ENCODE data around the gene TRDN. TPM values are rescaled to one million over a fixed set of nuclear protein-coding genes. Genes with fewer than 3 reads are reported as not detected.

TRDN gene
- total RNA-seq, 1 experiment from 2014 or later, result 39.8 TPM

DNA sequence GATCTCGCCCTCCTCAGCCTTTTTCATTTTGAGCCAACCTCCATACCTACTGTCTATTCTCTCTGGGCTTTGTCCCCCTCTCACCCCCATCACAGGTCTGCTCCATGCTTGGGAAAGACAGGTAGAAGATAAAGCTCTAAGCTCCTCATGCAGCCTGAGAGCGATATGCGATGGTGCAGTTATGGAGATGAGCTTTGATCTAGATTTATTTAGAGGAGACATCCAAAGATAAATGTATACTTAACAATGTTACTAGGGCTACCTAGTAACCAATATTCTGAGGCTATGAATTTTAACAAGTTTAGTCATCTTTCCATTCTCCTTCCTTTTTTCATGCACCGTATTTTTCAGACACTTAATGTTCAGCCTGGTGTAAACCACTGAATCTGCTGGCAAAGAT, 95.3 kb downstream of the TRDN start:
- H3K27me3 Mint-ChIP-seq (ENCODE audit: low read depth), result peaks cover 4% of the 10 kb centered on the region; the same call in 1 of the 2 replicates
- ChIA-PET POLR2A (no interaction called here), CTCF (interaction anchor here (1.2 kb wide), 1 partner anchor 174 kb away, joined by 5 read pairs; no protein-coding TSS in a partner anchor)
- TF ChIP-seq, protein P1, sequence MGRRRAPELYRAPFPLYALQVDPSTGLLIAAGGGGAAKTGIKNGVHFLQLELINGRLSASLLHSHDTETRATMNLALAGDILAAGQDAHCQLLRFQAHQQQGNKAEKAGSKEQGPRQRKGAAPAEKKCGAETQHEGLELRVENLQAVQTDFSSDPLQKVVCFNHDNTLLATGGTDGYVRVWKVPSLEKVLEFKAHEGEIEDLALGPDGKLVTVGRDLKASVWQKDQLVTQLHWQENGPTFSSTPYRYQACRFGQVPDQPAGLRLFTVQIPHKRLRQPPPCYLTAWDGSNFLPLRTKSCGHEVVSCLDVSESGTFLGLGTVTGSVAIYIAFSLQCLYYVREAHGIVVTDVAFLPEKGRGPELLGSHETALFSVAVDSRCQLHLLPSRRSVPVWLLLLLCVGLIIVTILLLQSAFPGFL (CRISPR knock-in tag; IDR thresholded peaks at IDR 0.05; ENCODE audit: borderline replicate concordance), result no peak
- TF ChIP-seq NR3C1 (CRISPR knock-in tag; conservative IDR thresholded peaks at IDR 0.05; ENCODE audit: low read depth), result no peak
- TF ChIP-seq CREM (CRISPR knock-in tag; IDR thresholded peaks at IDR 0.05), result no peak
- TF ChIP-seq, protein P2, sequence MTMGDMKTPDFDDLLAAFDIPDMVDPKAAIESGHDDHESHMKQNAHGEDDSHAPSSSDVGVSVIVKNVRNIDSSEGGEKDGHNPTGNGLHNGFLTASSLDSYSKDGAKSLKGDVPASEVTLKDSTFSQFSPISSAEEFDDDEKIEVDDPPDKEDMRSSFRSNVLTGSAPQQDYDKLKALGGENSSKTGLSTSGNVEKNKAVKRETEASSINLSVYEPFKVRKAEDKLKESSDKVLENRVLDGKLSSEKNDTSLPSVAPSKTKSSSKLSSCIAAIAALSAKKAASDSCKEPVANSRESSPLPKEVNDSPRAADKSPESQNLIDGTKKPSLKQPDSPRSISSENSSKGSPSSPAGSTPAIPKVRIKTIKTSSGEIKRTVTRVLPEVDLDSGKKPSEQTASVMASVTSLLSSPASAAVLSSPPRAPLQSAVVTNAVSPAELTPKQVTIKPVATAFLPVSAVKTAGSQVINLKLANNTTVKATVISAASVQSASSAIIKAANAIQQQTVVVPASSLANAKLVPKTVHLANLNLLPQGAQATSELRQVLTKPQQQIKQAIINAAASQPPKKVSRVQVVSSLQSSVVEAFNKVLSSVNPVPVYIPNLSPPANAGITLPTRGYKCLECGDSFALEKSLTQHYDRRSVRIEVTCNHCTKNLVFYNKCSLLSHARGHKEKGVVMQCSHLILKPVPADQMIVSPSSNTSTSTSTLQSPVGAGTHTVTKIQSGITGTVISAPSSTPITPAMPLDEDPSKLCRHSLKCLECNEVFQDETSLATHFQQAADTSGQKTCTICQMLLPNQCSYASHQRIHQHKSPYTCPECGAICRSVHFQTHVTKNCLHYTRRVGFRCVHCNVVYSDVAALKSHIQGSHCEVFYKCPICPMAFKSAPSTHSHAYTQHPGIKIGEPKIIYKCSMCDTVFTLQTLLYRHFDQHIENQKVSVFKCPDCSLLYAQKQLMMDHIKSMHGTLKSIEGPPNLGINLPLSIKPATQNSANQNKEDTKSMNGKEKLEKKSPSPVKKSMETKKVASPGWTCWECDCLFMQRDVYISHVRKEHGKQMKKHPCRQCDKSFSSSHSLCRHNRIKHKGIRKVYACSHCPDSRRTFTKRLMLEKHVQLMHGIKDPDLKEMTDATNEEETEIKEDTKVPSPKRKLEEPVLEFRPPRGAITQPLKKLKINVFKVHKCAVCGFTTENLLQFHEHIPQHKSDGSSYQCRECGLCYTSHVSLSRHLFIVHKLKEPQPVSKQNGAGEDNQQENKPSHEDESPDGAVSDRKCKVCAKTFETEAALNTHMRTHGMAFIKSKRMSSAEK (CRISPR knock-in tag; IDR thresholded peaks at IDR 0.05; ENCODE audit: borderline replicate concordance), result no peak
- no peak for TF ChIP-seq GTF2I (CRISPR knock-in tag; conservative IDR thresholded peaks at IDR 0.05)
- no peak for TF ChIP-seq EMX1 (CRISPR knock-in tag; IDR thresholded peaks at IDR 0.05)
- no peak for TF ChIP-seq TEAD1 (CRISPR knock-in tag; IDR thresholded peaks at IDR 0.05)
- TF ChIP-seq MYBL2 (CRISPR knock-in tag; IDR thresholded peaks at IDR 0.05), result no peak
- TF ChIP-seq, protein P3, sequence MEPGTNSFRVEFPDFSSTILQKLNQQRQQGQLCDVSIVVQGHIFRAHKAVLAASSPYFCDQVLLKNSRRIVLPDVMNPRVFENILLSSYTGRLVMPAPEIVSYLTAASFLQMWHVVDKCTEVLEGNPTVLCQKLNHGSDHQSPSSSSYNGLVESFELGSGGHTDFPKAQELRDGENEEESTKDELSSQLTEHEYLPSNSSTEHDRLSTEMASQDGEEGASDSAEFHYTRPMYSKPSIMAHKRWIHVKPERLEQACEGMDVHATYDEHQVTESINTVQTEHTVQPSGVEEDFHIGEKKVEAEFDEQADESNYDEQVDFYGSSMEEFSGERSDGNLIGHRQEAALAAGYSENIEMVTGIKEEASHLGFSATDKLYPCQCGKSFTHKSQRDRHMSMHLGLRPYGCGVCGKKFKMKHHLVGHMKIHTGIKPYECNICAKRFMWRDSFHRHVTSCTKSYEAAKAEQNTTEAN (CRISPR knock-in tag; IDR thresholded peaks at IDR 0.05), result no peak
- TF ChIP-seq ZNF396 (CRISPR knock-in tag; IDR thresholded peaks at IDR 0.05; ENCODE audit: borderline replicate concordance), result no peak
- no peak for TF ChIP-seq ZNF416 (CRISPR knock-in tag; IDR thresholded peaks at IDR 0.05)
- no peak for TF ChIP-seq IRF2 (CRISPR knock-in tag; IDR thresholded peaks at IDR 0.05; ENCODE audit: borderline replicate concordance, low read depth)
- TF ChIP-seq CBFB (CRISPR knock-in tag; IDR thresholded peaks at IDR 0.05; ENCODE audit: low read depth), result no peak
- TF ChIP-seq, protein P4, sequence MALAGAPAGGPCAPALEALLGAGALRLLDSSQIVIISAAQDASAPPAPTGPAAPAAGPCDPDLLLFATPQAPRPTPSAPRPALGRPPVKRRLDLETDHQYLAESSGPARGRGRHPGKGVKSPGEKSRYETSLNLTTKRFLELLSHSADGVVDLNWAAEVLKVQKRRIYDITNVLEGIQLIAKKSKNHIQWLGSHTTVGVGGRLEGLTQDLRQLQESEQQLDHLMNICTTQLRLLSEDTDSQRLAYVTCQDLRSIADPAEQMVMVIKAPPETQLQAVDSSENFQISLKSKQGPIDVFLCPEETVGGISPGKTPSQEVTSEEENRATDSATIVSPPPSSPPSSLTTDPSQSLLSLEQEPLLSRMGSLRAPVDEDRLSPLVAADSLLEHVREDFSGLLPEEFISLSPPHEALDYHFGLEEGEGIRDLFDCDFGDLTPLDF (CRISPR knock-in tag; IDR thresholded peaks at IDR 0.05), result no peak
- no peak for ATAC-seq
- H3K4me1 Mint-ChIP-seq, result no peaks in the 10 kb centered on the region
- peaks cover 11% of the 10 kb centered on the region; the same call in 1 of the 2 replicates for H3K36me3 Mint-ChIP-seq
- H3K4me3 Mint-ChIP-seq, result no peak overlapping the region
- no peak for DNase-seq (ENCODE audit: low spot score)
- H3K9me3 Mint-ChIP-seq, result no peaks in the 10 kb centered on the region
- no peak overlapping the region for H3K27ac Mint-ChIP-seq

DNA sequence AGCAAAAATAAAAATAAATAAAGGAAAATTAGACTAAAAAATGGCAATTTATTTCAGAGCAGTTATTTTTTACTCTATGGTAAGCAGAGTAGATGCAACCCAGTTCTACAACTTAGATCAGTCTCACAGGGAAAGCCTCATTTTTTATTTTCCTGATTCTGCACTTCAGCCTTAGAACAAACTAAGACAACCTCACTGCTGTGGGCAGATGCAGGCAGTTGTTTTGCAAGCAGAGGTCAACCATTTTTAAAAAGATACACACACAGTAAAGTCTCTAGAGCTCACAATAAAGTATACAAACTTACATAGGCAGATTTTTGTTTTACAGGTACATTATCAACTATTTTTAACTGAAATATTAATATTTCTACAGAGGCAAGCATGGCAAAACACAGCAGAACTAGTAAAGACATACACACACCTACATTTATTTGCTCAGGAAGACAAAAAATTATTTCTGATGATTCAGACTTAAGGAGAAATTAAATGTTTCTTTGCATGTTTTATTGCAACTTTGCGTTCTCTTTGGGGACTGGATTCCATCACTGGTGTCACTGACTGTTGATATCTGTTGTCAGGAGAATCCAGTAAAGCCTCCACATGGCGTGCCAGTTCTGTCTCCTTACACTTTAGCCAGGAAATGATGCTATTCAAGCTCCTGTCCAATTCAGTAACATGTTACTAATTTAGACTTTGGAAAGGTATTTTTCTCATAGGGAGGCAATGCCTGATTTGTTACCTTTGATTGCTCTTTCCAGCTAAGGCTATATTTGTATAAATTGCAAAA, 102.7 kb downstream of the TRDN start:
- no peaks in the 10 kb centered on the region for H3K9me3 Mint-ChIP-seq
- H3K27me3 Mint-ChIP-seq (ENCODE audit: low read depth), result no peaks in the 10 kb centered on the region
- POLR2A ChIA-PET, result no interaction called here
- no peak for TF ChIP-seq ZNF423 (CRISPR knock-in tag; IDR thresholded peaks at IDR 0.05)
- no peak for TF ChIP-seq FOXJ3 (CRISPR knock-in tag; IDR thresholded peaks at IDR 0.05; ENCODE audit: borderline replicate concordance)
- TF ChIP-seq ESRRA (CRISPR knock-in tag; IDR thresholded peaks at IDR 0.05; ENCODE audit: borderline replicate concordance), result no peak
- TF ChIP-seq, protein P5, sequence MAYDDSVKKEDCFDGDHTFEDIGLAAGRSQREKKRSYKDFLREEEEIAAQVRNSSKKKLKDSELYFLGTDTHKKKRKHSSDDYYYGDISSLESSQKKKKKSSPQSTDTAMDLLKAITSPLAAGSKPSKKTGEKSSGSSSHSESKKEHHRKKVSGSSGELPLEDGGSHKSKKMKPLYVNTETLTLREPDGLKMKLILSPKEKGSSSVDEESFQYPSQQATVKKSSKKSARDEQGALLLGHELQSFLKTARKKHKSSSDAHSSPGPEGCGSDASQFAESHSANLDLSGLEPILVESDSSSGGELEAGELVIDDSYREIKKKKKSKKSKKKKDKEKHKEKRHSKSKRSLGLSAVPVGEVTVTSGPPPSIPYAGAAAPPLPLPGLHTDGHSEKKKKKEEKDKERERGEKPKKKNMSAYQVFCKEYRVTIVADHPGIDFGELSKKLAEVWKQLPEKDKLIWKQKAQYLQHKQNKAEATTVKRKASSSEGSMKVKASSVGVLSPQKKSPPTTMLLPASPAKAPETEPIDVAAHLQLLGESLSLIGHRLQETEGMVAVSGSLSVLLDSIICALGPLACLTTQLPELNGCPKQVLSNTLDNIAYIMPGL (CRISPR knock-in tag; IDR thresholded peaks at IDR 0.05), result no peak
- no peak for TF ChIP-seq ZBTB21 (CRISPR knock-in tag; IDR thresholded peaks at IDR 0.05; ENCODE audit: borderline replicate concordance)
- TF ChIP-seq RELA (CRISPR knock-in tag; IDR thresholded peaks at IDR 0.05; ENCODE audit: borderline replicate concordance), result no peak
- TF ChIP-seq HMGA2 (CRISPR knock-in tag; IDR thresholded peaks at IDR 0.05), result no peak
- no peak for TF ChIP-seq ATF1 (CRISPR knock-in tag; IDR thresholded peaks at IDR 0.05)
- no peak for TF ChIP-seq ZNF263 (CRISPR knock-in tag; IDR thresholded peaks at IDR 0.05; ENCODE audit: low read depth)
- TF ChIP-seq, protein P6, sequence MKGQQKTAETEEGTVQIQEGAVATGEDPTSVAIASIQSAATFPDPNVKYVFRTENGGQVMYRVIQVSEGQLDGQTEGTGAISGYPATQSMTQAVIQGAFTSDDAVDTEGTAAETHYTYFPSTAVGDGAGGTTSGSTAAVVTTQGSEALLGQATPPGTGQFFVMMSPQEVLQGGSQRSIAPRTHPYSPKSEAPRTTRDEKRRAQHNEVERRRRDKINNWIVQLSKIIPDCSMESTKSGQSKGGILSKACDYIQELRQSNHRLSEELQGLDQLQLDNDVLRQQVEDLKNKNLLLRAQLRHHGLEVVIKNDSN (CRISPR knock-in tag; IDR thresholded peaks at IDR 0.05), result no peak
- TF ChIP-seq, protein P7, sequence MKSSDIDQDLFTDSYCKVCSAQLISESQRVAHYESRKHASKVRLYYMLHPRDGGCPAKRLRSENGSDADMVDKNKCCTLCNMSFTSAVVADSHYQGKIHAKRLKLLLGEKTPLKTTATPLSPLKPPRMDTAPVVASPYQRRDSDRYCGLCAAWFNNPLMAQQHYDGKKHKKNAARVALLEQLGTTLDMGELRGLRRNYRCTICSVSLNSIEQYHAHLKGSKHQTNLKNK (CRISPR knock-in tag; IDR thresholded peaks at IDR 0.05), result no peak

More for the DNA sequence above, 102.7 kb downstream of the TRDN start:
- Mint-ChIP-seq H3K4me1 (peaks cover 11% of the 10 kb centered on the region; the same call in 1 of the 2 replicates), H3K4me3 (no peak overlapping the region), H3K27ac (no peak overlapping the region), H3K36me3 (peaks cover 4% of the 10 kb centered on the region; the same call in 1 of the 2 replicates)
- ATAC-seq (no peak), DNase-seq (ENCODE audit: low spot score) (no peak)
- CTCF ChIA-PET, result no interaction called here
